ENCODE data around the gene ATRNL1. TPM values are rescaled to one million over a fixed set of nuclear protein-coding genes. Genes with fewer than 3 reads are reported as not detected.

The ATRNL1 gene
- total RNA-seq, 2 donors from 2014 or later = 0.37 to 2.9 TPM

DNA sequence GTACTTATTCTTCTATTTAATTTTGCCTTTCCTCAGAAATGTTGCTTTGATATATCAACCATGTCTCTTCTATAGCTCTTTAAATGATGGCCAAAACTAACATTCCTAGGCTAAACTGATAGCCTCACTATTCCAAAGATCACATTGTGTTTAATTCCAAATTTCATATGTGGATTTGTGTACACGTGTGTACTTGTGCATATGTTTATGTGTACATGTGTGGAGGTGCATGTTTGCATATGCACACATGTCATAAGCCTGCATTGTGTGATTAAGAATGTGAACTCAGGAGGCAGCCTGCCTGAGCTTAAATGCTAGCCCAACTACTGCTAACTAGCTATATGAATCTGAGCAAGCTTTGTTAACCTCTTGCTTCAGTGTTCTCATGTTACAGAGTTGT, 753.4 kb downstream of the ATRNL1 start:
- Histone ChIP-seq H3K4me3 (no peak overlapping the region), H3K27me3 (no peaks in the 10 kb centered on the region), H3K36me3 (no peaks in the 10 kb centered on the region), H3K9me3 (no peaks in the 10 kb centered on the region), H3K9ac (ENCODE audit: low read depth in 2 of 2, low read length in 2 of 2) (no peak overlapping the region), H3K4me1 (no peaks in the 10 kb centered on the region), H3K27ac (no peak overlapping the region)
- TF ChIP-seq CTCF (IDR thresholded peaks at IDR 0.05) = no peak
- no peak for DNase-seq
- intact Hi-C loops (cut with DNase I) = no loop called here

- H3K27me3 ChIP-seq = no peaks in the 10 kb centered on the region
- TF ChIP-seq CTCF (IDR thresholded peaks at IDR 0.05) = no peak
- DNase-seq = no peak
- H3K36me3 ChIP-seq = no peaks in the 10 kb centered on the region
- H3K9me3 ChIP-seq = no peaks in the 10 kb centered on the region
- intact Hi-C loops (cut with DNase I) = no loop called here
- H3K4me1 ChIP-seq = no peaks in the 10 kb centered on the region
- no peak overlapping the region for H3K4me3 ChIP-seq
- H3K27ac ChIP-seq = no peak overlapping the region
- H3K9ac ChIP-seq (ENCODE audit: low read depth in 2 of 2, low read length in 2 of 2) = no peak overlapping the region
These were observed 756.0 kb downstream of the ATRNL1 start for GRCh38 chr10:115849197-115849596.

DNA sequence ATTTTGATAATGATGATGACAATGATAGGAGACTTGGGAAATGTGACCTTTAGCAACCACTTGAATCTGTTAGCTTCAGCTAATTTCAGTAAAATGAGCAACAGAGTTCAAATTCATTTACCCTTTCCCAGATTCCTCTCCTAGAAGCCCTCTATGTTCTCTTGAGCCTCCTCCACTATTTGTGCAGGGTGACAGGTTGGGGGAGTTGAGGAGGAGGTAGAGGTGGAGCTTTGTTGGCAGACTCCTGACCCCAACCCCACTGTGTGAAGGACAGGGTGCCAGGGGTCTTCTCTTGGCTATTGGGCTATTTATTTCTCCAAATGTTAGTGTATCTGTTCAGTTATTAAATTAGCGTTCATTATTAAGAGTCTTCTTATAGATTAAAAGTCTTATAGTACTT, 757.5 kb downstream of the ATRNL1 start:
- intact Hi-C loops (cut with DNase I) = no loop called here
- no peak for TF ChIP-seq CTCF (IDR thresholded peaks at IDR 0.05)
- DNase-seq = no peak

DNA sequence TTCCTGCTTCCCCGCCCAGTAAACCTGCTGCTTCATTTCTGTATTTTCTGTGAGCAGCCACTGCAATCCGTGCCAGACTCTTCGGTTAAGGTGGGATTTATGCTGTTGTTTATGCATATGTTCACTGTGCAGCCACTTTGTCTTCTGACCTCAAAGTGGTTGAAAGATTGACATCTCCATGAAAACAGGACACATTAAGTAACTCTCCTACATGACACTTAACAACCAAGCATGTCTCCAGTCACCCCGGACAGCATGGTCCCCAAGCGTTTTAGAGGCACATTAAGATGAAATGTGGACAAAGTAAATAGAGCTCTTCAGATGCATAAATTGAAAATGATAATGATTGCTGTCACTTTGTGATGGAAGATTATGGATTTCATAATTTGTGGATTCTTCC, 758.5 kb downstream of the ATRNL1 start:
- H3K4me3 ChIP-seq = no peak overlapping the region
- H3K27ac ChIP-seq = no peak overlapping the region
- H3K4me1 ChIP-seq = no peaks in the 10 kb centered on the region
- no peak overlapping the region for H3K9ac ChIP-seq (ENCODE audit: low read depth in 2 of 2, low read length in 2 of 2)
- no peak for TF ChIP-seq CTCF (IDR thresholded peaks at IDR 0.05)
- no peaks in the 10 kb centered on the region for H3K9me3 ChIP-seq
- intact Hi-C loops (cut with DNase I) = no loop called here
- H3K36me3 ChIP-seq = no peaks in the 10 kb centered on the region
- DNase-seq = no peak
- no peaks in the 10 kb centered on the region for H3K27me3 ChIP-seq

More for the DNA sequence above, 757.5 kb downstream of the ATRNL1 start:
- H3K27ac ChIP-seq = no peak overlapping the region
- H3K4me3 ChIP-seq = no peak overlapping the region
- no peak overlapping the region for H3K9ac ChIP-seq (ENCODE audit: low read depth in 2 of 2, low read length in 2 of 2)
- H3K4me1 ChIP-seq = no peaks in the 10 kb centered on the region
- H3K9me3 ChIP-seq = no peaks in the 10 kb centered on the region
- no peaks in the 10 kb centered on the region for H3K27me3 ChIP-seq
- no peaks in the 10 kb centered on the region for H3K36me3 ChIP-seq

DNA sequence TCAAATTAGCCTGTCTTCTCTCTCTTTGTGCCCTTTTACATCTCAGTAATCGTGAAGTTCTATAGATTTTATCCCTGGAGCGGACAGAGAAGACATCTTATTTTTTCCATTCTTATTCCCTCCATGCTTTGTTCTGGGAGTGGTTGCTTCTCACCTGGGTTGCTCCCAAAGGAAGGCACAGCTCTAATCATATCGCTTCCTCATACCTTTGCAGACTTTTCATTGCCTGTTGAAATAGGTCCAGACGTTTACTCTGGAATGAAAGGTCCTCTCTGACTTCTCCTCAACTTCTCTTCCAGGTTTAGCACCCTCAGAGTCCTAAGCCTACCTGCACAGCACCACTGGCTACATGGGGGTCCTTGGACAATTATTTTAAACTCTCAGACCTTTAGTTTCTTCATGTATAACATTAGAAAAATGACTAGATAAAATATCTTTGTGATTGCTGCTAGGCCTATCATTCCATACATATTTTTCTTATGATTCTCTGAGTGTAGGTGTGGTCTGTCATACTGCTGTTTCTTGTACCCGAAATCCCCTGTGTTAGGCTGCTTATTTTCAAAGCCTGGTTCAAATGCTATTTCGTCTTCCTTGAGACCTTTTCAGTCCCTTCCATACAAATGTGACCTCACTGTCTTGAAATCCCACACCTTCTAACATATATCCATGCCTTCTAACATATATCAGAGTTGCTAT, 761.7 kb downstream of the ATRNL1 start:
- no peaks in the 10 kb centered on the region for H3K27me3 ChIP-seq
- no peak for TF ChIP-seq CTCF (IDR thresholded peaks at IDR 0.05)
- intact Hi-C loops (cut with DNase I) = no loop called here
- H3K27ac ChIP-seq = no peak overlapping the region
- H3K36me3 ChIP-seq = no peaks in the 10 kb centered on the region
- no peak for DNase-seq
- H3K4me1 ChIP-seq = no peaks in the 10 kb centered on the region
- H3K9me3 ChIP-seq = no peaks in the 10 kb centered on the region
- H3K4me3 ChIP-seq = no peak overlapping the region
- no peak overlapping the region for H3K9ac ChIP-seq (ENCODE audit: low read depth in 2 of 2, low read length in 2 of 2)

All from colonic mucosa (tissue), 4 donors.